Stromal cell of bone marrow (primary cell): ENCODE results near the gene NKX1-1.
"Not testable (repeated sequence)": the region's sequence is repeated elsewhere in the genome, so short reads cannot be mapped to it uniquely, and the experiment has no call there.

Source experiments
- DNase-seq: peaks from one replicate; pipeline ENCODE4 v3.0.0-alpha.2; 2012; ENCODE audit warnings: low read depth

NKX1-1 gene

GRCh38 chr4:1373892-1374705, 32.1 kb downstream of the NKX1-1 start:
- DNase-seq: no peak

- not testable (repeated sequence) for DNase-seq
These were observed 33.7 kb downstream of the NKX1-1 start for GRCh38 chr4:1372576-1372975.

DNA sequence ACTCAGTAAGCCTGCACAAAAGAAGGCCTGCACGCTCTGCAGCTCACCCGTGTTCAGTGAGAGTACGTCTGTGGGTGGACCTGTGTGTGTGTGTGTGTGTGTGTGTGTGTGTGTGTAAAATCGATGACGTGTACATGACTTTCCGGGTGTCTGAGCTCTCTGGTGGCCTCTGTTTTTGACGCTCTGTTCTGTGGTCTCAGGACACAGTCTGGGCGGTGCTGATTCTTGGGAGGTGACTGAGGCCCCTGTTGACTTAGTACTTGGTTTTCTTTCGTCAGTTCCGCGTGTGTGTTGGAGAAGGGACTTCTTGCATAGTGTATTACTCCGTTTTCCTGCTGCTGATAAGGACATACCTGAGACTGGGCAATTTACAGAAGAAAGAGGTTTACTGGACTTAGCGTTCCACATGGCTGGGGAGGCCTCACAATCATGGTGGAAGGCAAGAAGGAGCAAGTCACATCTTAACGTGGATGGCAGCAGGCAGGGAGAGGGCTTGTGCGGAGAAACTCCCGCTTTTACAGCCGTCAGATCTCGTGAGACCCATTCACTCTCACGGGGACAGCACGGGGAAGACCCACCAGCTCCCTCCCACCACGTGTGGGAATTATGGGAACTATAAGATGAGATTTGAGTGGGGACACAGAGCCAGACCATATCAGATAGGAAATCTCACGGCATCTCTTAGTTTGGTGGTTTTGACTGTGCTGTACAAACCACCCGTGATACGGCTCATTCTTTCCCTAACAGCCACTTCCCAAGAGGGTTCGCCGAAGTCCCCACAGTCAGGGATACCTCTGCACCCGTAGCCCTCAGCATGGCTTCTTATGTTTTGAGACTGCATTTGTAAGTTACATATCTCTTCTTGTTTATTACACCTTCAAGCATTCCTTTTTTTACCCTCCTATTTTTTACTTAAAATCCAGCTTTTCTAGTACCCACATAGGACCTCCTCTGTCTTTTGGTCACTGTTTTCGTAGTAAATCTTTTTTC, 34.8 kb downstream of the NKX1-1 start:
- DNase-seq: no peak

- no peak for DNase-seq
These were observed 35.7 kb downstream of the NKX1-1 start for GRCh38 chr4:1370321-1371124.

- DNase-seq: no peak
These were observed 36.7 kb downstream of the NKX1-1 start for GRCh38 chr4:1369479-1370079.

DNA sequence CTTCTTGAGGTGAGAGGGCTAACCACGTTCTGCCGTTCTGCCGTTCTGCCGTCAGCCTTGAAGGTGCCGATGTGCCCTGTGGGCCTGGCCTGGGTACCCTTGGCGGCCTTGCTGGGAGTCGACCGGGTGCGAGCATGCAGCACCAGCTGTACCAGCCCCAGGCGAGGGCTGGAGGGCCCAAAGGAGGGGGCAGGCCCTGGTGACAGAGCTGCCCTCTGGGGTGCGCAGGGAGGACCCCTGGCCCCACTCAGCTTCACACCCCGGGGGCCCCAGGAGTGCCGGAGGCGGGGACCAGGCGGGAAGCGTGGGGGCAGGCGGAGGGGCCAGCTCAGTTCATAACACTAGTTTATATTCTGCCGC, 37.2 kb downstream of the NKX1-1 start:
- DNase-seq: no peak

GRCh38 chr4:1368421-1369090, 37.7 kb downstream of the NKX1-1 start:
- no peak for DNase-seq

DNA sequence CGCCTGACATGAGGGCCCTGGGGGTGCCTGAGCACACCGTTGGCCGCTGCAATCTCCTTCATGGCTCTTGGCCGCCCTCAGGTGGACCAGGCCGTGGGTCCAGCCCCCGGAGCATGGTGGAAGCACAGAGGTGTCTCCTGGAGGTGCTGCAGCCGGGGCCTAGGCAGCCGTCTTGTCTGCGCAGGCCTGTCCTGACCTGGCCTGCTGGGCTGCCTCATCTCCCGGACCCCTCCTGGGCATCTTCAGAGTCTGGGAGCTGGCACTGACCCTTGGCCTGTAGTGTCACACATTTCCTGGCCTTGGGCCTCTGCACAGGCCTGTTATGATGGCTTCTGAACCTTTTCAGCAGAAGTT, 38.3 kb downstream of the NKX1-1 start:
- no peak for DNase-seq

GRCh38 chr4:1367230-1367935, 38.9 kb downstream of the NKX1-1 start:
- DNase-seq: no peak

DNA sequence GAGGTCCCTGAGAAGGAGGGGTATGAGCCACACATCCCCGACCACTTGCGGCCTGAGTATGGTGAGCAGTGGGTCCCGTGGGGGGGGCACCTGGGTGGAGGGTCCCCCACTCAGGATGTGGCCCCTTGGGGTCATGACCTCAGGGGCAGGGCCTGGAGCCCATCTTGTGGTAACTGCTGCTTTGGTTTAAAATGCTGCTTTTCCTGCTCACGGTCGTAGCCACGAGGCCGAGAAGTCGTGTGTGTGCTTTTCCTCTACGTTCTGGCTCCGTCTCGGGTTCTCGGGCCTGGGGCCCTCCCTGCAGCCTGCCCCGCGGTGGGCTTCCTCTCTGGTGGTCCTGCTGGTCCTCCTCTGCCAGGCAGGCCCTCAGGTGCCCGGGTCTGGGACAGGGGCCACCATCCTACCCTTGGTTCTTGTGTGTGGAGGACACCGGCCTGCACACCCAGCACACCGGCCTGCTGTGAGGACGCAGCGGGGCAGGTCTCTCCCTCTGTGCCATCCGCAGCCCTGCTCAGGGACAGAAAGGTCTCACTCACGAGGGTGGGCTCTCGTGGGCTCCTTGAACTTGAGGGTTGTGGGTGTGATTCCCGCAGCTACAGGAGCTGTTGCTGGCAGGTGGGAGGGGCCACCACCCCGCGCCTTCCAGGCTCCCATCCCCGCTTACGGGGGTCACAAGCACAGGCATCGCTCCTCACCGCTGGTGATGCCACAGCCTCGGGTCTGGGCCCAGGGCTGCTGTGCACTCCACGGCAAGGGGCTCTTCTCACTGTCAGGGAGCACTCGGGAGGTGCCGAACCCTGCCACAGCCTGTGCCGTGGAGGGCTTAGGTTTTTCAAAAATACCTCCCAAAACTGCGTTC, 39.6 kb downstream of the NKX1-1 start:
- no peak for DNase-seq

DNA sequence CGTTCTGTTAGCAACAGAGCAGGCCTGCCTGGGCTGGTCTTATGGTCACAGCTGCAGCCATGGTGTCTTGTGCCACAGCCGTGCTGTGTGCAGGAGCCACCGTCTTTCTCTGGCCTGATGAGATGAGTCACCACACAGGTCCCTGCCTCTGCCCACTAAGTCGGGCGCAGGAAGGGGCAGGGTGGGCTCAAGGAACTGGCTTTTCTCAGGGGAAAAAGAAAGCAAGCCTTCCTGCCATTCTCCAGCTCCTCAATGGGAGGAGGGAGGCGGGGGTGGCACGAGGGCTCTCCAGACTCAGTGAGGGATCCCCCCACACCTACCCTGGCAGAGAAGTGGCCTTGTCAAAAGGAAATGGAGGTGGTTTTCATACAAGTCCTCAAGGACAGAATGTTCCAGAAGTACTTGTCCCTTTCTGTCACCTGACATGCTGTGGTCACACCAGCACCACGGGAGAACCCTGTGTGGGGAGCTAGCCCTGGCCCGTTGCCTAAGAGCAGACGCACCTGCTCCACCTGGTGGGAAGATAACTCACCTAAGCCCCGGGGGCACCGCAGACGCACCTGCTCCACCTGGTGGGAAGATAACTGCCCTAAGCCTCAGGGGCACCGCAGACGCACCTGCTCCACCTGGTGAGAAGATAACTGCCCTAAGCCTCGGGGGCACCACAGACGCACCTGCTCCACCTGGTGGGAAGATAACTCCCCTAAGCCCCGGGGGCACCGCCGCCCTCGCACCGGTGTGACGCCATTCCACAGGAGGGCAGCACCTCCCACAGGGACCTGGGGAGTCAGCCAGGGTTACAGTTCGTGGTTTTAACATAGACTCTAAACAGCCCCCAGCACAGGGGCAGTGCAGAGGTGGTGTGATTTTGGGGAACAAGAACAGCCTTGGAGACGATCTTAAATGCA, 40.7 kb downstream of the NKX1-1 start:
- DNase-seq: no peak

DNA sequence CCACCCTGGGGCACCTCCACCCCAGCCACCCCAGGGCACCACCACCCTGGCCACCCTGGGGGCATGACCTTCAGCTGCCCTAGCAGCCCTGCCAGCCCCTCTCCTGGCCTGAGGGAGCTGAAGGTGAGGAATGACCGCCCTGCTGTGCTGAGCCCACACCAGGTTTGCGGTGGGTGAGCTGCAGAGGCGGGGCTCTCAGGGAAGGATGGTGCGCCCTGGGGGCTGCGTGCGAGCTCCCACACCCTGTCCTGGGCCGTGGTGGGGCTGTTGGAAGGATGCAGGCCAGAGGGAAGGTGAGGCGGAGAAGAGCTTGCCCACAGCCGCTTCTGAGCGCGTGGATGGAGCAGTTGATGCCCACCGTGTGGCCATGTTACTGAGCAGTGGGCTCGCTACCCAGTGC, 41.5 kb downstream of the NKX1-1 start:
- no peak for DNase-seq

DNA sequence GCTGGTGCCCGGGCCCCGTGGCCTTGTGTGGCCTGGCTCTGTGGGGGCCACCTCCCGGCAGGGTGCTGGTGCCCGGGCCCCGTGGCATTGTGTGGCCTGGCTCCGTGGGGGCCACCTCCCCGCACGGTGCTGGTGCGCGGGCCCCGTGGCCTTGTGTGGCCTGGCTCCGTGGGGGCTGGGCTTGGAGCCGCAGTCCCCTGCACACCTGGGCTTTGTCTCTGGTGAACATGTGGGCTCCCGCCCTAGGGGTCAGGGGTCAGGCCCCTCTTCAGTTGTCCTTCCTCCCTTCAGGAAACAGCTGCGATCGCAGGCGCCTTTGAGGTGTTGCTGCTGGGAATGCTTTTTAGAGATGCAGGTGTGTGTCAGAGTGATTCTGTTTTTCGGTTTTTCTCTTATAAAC, 42.0 kb downstream of the NKX1-1 start:
- DNase-seq: no peak

DNA sequence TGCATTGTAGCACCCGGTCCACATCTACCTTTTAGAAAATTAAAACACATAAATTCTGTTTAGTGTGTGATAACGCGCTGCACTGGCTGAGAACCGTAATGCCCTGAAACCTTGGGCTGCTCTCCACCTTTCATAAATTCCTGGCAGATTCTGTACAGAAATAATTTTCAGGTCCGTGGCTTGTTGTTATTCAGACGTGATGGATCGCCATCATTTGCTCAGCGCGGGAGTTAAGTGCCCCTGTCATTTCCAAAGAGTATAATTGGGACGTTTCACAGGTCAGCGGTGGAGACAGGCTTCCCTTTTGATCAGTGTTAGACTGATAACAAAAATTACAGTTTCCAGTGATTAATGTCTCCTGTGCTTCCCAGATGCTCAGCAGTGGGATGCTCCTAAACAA, 42.7 kb downstream of the NKX1-1 start:
- DNase-seq: no peak

DNA sequence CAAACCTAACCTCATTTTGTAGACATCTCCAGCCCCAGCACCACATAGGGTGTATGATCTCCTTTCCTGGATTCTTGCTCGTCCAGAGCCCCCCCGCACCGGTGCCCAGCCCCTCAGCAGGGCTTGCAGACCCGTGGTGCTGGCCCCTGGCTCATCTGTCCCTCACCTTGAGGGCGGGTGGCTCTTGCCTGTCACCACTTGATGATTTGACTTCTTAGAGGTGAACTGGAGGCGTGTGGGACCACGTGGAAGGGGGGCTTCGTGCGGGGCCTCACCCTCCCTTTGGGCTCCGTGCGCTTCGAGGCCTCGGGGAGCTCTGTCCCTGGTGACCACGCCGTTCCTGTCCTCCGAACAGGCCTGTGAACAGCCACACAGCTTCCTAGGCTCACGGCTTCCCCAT, 43.7 kb downstream of the NKX1-1 start:
- no peak for DNase-seq

- DNase-seq: no peak
These were observed 44.2 kb downstream of the NKX1-1 start for GRCh38 chr4:1362046-1362445.

DNA sequence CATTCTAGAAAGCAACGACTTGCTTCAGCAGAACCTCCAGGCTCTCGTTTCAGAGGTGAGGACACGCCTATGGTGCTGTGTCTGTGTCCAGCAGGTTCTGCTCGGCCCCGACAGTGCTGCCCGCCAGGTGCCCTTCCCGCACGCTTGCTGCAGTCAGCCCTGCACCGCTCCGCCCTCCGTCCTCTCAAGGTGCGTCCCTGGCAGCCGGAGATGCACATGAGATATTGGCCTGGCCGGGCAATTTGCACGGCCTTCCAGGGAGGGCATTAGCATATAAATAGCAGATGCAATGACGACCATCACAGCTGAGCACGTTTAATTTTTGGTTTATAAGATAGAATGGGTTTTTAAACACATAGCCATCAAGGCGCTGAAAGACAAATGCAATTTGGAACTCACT, 44.8 kb downstream of the NKX1-1 start:
- DNase-seq: no peak

DNA sequence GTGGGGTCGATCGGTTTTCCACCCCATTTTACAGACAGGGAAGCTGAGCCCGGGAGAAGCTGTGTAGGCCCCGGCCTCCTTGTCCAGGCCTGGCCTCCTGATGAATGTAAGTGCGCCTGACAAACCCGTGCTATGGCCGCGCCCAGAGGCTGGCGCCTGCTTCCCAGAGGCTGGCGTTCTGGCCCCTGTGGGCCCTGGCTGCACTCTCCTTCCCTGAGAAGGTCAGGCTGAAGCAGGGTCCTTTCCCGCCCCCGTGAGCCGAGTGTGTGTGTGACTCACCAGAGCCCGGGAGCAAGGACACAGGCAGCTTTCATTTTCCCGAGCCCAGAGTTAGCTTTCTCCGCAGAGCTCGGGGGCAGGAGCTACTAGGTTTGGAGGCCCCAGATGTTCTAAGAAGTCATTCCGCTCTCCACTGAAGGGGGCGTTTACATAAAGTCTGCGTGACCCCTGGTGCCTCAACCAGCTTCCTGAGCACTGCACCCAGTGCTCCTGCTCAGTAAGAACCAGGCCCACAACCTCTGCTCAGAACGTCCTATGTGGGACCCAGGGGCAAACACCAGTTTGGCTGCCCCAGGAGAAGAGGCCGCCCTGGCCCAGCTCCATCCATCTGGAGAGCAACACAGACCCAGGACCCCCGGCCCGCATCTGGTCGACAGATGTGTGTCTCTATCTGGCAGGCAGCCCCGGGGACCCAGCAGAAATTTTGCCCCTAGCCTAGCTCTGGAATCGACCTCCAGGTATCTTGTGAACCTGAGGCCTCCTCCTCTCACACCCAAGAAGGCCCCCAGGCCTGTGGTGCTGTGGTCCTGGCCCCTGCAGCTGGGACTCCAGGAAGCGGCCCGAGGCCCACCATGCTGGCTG, 45.6 kb downstream of the NKX1-1 start:
- no peak for DNase-seq
